Epithelial cell of esophagus (primary cell): Measurements from ENCODE around the gene TPO.

ENCODE experiments used
- DNase-seq: peaks from one replicate; pipeline ENCODE4 v3.0.0; 2010; ENCODE audit warnings: low read depth
- H3K4me3 ChIP-seq: 2 replicates; pipeline ENCODE4 v1.5.1; 2011; ENCODE audit warnings: mild to moderate bottlenecking, low read length, control low read depth
- CTCF ChIP-seq: IDR thresholded peaks from 2 replicates; pipeline ENCODE4 v1.5.1; 2011; ENCODE audit warnings: low read depth, mild to moderate bottlenecking, low read length, control low read depth, inconsistent platforms; ENCODE audit not compliant: insufficient read depth; ENCODE audit errors: missing control alignments

The TPO gene

DNA sequence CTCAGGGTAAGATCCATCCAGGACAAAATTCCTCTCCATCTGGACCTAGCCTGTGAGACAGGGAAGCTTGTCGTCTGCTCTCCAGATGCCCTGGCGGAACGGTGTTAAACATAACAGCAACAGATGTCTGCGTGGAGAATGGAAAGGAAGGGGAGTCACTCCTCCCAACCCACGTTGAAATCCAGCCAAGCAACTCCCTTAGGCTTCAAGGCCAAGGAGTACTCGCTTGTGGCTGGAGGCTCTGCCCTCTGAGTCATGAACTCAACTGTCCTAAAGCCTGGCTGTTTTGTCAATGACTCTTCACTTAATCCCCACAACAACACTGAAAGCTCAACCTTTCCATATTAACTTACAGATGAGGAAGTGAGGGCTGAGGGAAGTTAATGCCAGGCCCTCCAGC lies 42.2 kb downstream of the TPO start:
- no peak overlapping the region for H3K4me3 ChIP-seq
- DNase-seq, result no peak
- no peak for TF ChIP-seq CTCF

- DNase-seq, result no peak
- no peak for TF ChIP-seq CTCF
- H3K4me3 ChIP-seq, result no peak overlapping the region
Observed at GRCh38 chr2:1458432-1458831, 45.2 kb downstream of the TPO start.

- H3K4me3 ChIP-seq, result no peak overlapping the region
- DNase-seq, result no peak
- TF ChIP-seq CTCF, result no peak
Observed at GRCh38 chr2:1459727-1460126, 46.5 kb downstream of the TPO start.

DNA sequence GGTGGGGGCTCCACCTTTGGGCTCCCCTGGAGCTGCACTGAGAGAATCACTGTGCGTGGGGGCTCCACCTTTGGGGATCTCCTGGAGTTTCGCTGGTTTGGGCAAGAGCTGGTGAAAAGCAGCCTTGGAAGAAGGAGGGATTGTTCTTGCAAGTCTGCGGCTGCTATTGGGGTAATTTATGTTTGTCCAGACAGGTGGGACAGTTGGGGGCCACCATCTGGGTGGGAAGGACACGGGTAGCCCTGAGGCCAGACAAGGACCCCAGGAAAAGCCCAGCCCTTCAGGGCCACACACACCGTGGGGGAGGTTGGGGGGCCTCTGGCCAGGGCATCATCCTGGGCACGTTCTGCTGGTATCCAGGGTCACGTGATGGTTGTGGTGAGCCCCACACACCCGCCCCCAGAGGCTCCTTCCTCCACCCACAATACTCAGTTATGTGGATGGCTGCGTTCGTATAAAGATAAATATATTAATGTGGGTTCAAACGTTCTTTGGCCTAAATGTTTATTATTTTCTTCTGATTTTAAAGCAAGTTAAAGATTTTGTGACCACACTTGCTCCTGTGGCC lies 47.7 kb downstream of the TPO start:
- DNase-seq, result no peak
- H3K4me3 ChIP-seq, result no peak overlapping the region
- TF ChIP-seq CTCF, result no peak

DNA sequence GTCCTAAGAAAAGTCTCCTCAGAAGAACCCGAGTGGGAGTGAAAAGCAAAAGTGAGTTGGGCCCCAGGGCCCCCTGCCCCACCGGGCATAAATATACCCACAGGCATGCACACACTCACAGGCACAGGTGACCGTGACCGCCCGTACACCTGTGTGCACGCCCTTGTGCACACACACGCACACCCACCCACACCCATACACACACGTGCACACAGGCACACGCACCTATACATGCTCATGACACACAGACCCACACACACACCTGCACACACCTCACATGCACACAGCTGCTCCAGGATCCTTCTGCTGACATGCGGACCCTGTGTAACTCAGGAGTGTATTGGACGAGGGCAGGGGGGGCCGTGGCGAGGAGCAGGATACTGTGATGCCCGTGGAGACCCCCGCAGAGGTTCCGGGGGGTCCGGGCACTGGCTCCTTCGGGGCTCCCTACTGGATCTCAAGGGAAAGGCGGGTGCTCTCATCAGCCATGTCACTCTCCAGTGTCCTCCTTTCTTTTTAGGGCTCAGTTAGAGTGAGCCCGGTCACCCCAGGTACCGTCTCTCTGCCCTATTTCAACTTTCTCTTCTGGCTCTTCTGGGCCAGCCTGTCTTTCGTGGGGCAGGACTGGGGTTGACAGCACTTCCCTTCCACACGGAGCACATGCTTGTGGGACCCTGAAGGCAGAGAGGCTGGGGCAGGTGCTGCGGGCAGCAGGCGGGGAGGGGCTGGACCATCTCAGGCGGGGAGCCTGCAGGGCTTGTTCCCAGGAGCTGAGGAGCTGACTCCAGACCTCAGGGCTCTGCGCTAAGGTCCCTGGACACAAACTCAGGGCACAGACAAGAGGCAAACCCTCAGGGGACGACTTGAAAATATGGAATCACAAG lies 48.5 kb downstream of the TPO start:
- TF ChIP-seq CTCF, result no peak
- DNase-seq, result no peak
- H3K4me3 ChIP-seq, result no peak overlapping the region

- DNase-seq, result no peak
- H3K4me3 ChIP-seq, result no peak overlapping the region
- TF ChIP-seq CTCF, result no peak
Observed at GRCh38 chr2:1462994-1463393, 49.7 kb downstream of the TPO start.
